SK-N-MC (cell line): Measurements from ENCODE around the gene VPS52.
"Not testable (repeated sequence)": the region's sequence is repeated elsewhere in the genome, so short reads cannot be mapped to it uniquely, and the experiment has no call there.

Experiments used
- EZH2 ChIP-seq: fragments of 200-600 bp; sonication (generic); IDR thresholded peaks from one replicate; pipeline ENCODE4 v1.6.1; 2017; ENCODE audit warnings: antibody characterized with exemption
- POLR2AphosphoS5 ChIP-seq: IDR thresholded peaks from 2 replicates; pipeline ENCODE4 v1.6.1; 2012; ENCODE audit warnings: mild to moderate bottlenecking, low read depth, low read length, borderline replicate concordance

- TF ChIP-seq EZH2, POLR2AphosphoS5: not testable (repeated sequence)
These were observed 45.1 kb downstream of the VPS52 start for GRCh38 chr6:33226503-33227120.
